Vagina (tissue), 2 donors: ENCODE measurements around the gene DMTF1. TPM values are rescaled to one million over a fixed set of nuclear protein-coding genes. Genes with fewer than 3 reads are reported as not detected.
"Not testable (repeated sequence)": the region's sequence is repeated elsewhere in the genome, so short reads cannot be mapped to it uniquely, and the experiment has no call there.

Experiments used
- DNase-seq, 2 donors: peaks; one replicate each; pipeline ENCODE4 v3.0.0-alpha.2; 2017; ENCODE audit errors: extremely low spot score in 2 of 2
- H3K27ac ChIP-seq: fragments of 200-600 bp; sonication (generic); one replicate; pipeline ENCODE4 v1.5.1; 2019
- H3K27me3 ChIP-seq: fragments of 200-600 bp; sonication (generic); one replicate; pipeline ENCODE4 v1.5.1; 2019
- H3K36me3 ChIP-seq, 2 donors: fragments of 200-600 bp; sonication (generic); one replicate each; pipeline ENCODE4 v1.5.1; 2017 to 2019
- H3K4me1 ChIP-seq: fragments of 200-600 bp; sonication (generic); one replicate; pipeline ENCODE4 v1.5.1; 2019
- H3K4me3 ChIP-seq, 2 donors: fragments of 200-600 bp; sonication (generic); 1 replicate in 1 of 2; 2 replicates in 1 of 2; pipeline ENCODE4 v1.5.1; 2016 to 2019
- H3K9me3 ChIP-seq: fragments of 200-600 bp; sonication (generic); one replicate; pipeline ENCODE4 v1.5.1; 2019
- CTCF ChIP-seq, 3 experiments: fragments of 450-650 bp in 2 of 3; fragments of 200-600 bp in 1 of 3; sonication (generic) in 1 of 3; IDR thresholded peaks; one replicate each; pipeline ENCODE4 v1.5.1; 2017 to 2019; ENCODE audit warnings: antibody characterized with exemption in 3 of 3, mild to moderate bottlenecking in 2 of 3, moderate library complexity in 2 of 3
- POLR2A ChIP-seq, 2 donors: fragments of 450-650 bp; IDR thresholded peaks; one replicate each; pipeline ENCODE4 v1.6.1; 2017; ENCODE audit warnings: antibody characterized with exemption in 2 of 2, mild to moderate bottlenecking in 2 of 2, moderate library complexity in 2 of 2
- POLR2AphosphoS5 ChIP-seq, 2 donors: sonication (generic); formaldehyde crosslinking; IDR thresholded peaks; one replicate each; pipeline ENCODE4 v1.9.0; 2017; ENCODE audit warnings: antibody characterized with exemption in 2 of 2, mild to moderate bottlenecking in 2 of 2, low read depth in 1 of 2; ENCODE audit not compliant: insufficient read depth in 1 of 2
- intact Hi-C: fragments of 100-400 bp; cut with DNase I; formaldehyde crosslinking; loops from one replicate; pipeline ENCODE4 v1.15.1; 2023
- total RNA-seq: library from RNA; depleted of rRNA; stranded (reverse); fragments of >200 nt; gene quantifications from one replicate; pipeline ENCODE4 v1.2.3, GENCODE V29; 2016

Gene DMTF1
- total RNA-seq, 1 donor from 2014 or later: 86.9 TPM

- TF ChIP-seq POLR2A (IDR thresholded peaks at IDR 0.05) (no peak), CTCF (IDR thresholded peaks at IDR 0.05) (no peak), POLR2AphosphoS5 (IDR thresholded peaks at IDR 0.05; ENCODE audit: insufficient read depth in 1 of 2, low read depth in 1 of 2) (no peak)
- H3K27ac ChIP-seq: no peak overlapping the region
- intact Hi-C loops: no loop called here
Observed at GRCh38 chr7:87199700-87200450, 47.6 kb downstream of the DMTF1 start.

GRCh38 chr7:87202208-87202607 lies 50.0 kb downstream of the DMTF1 start:
- peaks cover 0 to 4% of the 10 kb centered on the region in 2 donors for H3K36me3 ChIP-seq
- TF ChIP-seq POLR2A (IDR thresholded peaks at IDR 0.05): no peak
- no peak for TF ChIP-seq POLR2AphosphoS5 (IDR thresholded peaks at IDR 0.05; ENCODE audit: insufficient read depth in 1 of 2, low read depth in 1 of 2)
- no peak for TF ChIP-seq CTCF (IDR thresholded peaks at IDR 0.05)

More at GRCh38 chr7:87199700-87200450, 47.6 kb downstream of the DMTF1 start:
- H3K4me3 ChIP-seq: no peak overlapping the region
- peaks cover 20% of the 10 kb centered on the region for H3K4me1 ChIP-seq
- peaks cover 5% of the 10 kb centered on the region for H3K9me3 ChIP-seq
- H3K27me3 ChIP-seq: no peaks in the 10 kb centered on the region
- no peak for DNase-seq
- peaks cover 0 to 10% of the 10 kb centered on the region in 2 donors for H3K36me3 ChIP-seq

GRCh38 chr7:87202705-87203104 lies 50.5 kb downstream of the DMTF1 start:
- intact Hi-C loops: no loop called here
- H3K27ac ChIP-seq: no peak overlapping the region
- H3K4me3 ChIP-seq: no peak overlapping the region
- DNase-seq: no peak
- no peak for TF ChIP-seq CTCF (IDR thresholded peaks at IDR 0.05)
- no peak for TF ChIP-seq POLR2AphosphoS5 (IDR thresholded peaks at IDR 0.05; ENCODE audit: insufficient read depth in 1 of 2, low read depth in 1 of 2)
- no peak for TF ChIP-seq POLR2A (IDR thresholded peaks at IDR 0.05)
- H3K36me3 ChIP-seq: peaks cover 0 to 4% of the 10 kb centered on the region in 2 donors
- peaks cover 7% of the 10 kb centered on the region for H3K9me3 ChIP-seq
- H3K27me3 ChIP-seq: no peaks in the 10 kb centered on the region
- H3K4me1 ChIP-seq: peaks cover 20% of the 10 kb centered on the region

More at GRCh38 chr7:87202208-87202607, 50.0 kb downstream of the DMTF1 start:
- no peak for DNase-seq
- no peak overlapping the region for H3K4me3 ChIP-seq
- intact Hi-C loops: no loop called here
- no peak overlapping the region for H3K27ac ChIP-seq
- peaks cover 7% of the 10 kb centered on the region for H3K9me3 ChIP-seq
- peaks cover 20% of the 10 kb centered on the region for H3K4me1 ChIP-seq
- no peaks in the 10 kb centered on the region for H3K27me3 ChIP-seq

- intact Hi-C loops, H3K4me3 ChIP-seq, H3K36me3 ChIP-seq, DNase-seq, H3K9me3 ChIP-seq, H3K27me3 ChIP-seq, H3K27ac ChIP-seq: not testable (repeated sequence)
- H3K4me1 ChIP-seq: peaks cover 20% of the 10 kb centered on the region
Observed at GRCh38 chr7:87203929-87204328, 51.7 kb downstream of the DMTF1 start.

GRCh38 chr7:87204933-87205332 lies 52.7 kb downstream of the DMTF1 start:
- H3K4me3 ChIP-seq: no peak overlapping the region
- H3K4me1 ChIP-seq: peaks cover 18% of the 10 kb centered on the region
- H3K27ac ChIP-seq: no peak overlapping the region
- H3K27me3 ChIP-seq: no peaks in the 10 kb centered on the region
- TF ChIP-seq POLR2AphosphoS5 (IDR thresholded peaks at IDR 0.05; ENCODE audit: insufficient read depth in 1 of 2, low read depth in 1 of 2): no peak
- no peak for TF ChIP-seq POLR2A (IDR thresholded peaks at IDR 0.05)
- no peak for TF ChIP-seq CTCF (IDR thresholded peaks at IDR 0.05)
- H3K9me3 ChIP-seq: peaks cover 7% of the 10 kb centered on the region
- intact Hi-C loops: no loop called here
- no peak for DNase-seq
- H3K36me3 ChIP-seq: no peaks in the 10 kb centered on the region

GRCh38 chr7:87205701-87206100 lies 53.4 kb downstream of the DMTF1 start:
- peaks cover 23% of the 10 kb centered on the region for H3K4me1 ChIP-seq
- H3K4me3 ChIP-seq, H3K27me3 ChIP-seq, H3K27ac ChIP-seq, DNase-seq, H3K36me3 ChIP-seq, intact Hi-C loops, H3K9me3 ChIP-seq: not testable (repeated sequence)
